ENCODE data around the gene NPC2. TPM values are rescaled to one million over a fixed set of nuclear protein-coding genes. Genes with fewer than 3 reads are reported as not detected.

Gene NPC2
- total and polyA plus RNA-seq, 9 of the 15 experiments (the other 6 are each of a cell fraction or from before 2014, with no cell fraction given): 16.6 to 74.1 (median 32.6) TPM

- TF ChIP-seq CREB1 (IDR thresholded peaks at IDR 0.05): no peak
- no peak for TF ChIP-seq CREB1 (CRISPR knock-in tag; IDR thresholded peaks at IDR 0.05)
- TF ChIP-seq ZNF384 (IDR thresholded peaks at IDR 0.05; ENCODE audit: low read depth, low read length): no peak
- TF ChIP-seq MCM3 (IDR thresholded peaks at IDR 0.05): no peak
- no peak for TF ChIP-seq ZNF140 (CRISPR knock-in tag; IDR thresholded peaks at IDR 0.05)
- TF ChIP-seq NR2C2 (CRISPR knock-in tag; IDR thresholded peaks at IDR 0.05): no peak
- no peak for TF ChIP-seq NR2C2 (tag; IDR thresholded peaks at IDR 0.05)
- TF ChIP-seq BDP1 (IDR thresholded peaks at IDR 0.05; ENCODE audit: insufficient read depth, insufficient read length): no peak
- no peak for TF ChIP-seq ZBTB5 (IDR thresholded peaks at IDR 0.05)
- TF ChIP-seq SNRNP70 (optimal IDR thresholded peaks at IDR 0.05; ENCODE audit: low read depth, low read length): no peak
- no peak for TF ChIP-seq CSDE1 (IDR thresholded peaks at IDR 0.05)
- TF ChIP-seq HNRNPL (IDR thresholded peaks at IDR 0.05; ENCODE audit: low read depth, low read length): no peak
- TF ChIP-seq HMG20B (CRISPR knock-in tag; IDR thresholded peaks at IDR 0.05): no peak
- TF ChIP-seq RNF2 (IDR thresholded peaks at IDR 0.05): no peak
- no peak for TF ChIP-seq ZNF217 (CRISPR knock-in tag; IDR thresholded peaks at IDR 0.05)
- TF ChIP-seq HEY1 (CRISPR knock-in tag; IDR thresholded peaks at IDR 0.05; ENCODE audit: borderline replicate concordance): no peak
- TF ChIP-seq CTCFL (IDR thresholded peaks at IDR 0.05; ENCODE audit: borderline replicate concordance, insufficient read depth, low read depth, low read length, poor library complexity, severe bottlenecking): no peak
Observed at GRCh38 chr14:74465335-74465734, 27.8 kb downstream of the NPC2 start (continued).

Data from K562 (cell line).